Spleen (tissue), 7 donors: ENCODE measurements around the gene MME.

Experiments used
- CTCF ChIP-seq, 11 experiments: fragments of 200-600 bp in 7 of 11; fragments of 450-650 bp in 4 of 11; sonication (generic) in 4 of 11; IDR thresholded peaks in 8 of 11; conservative IDR thresholded peaks in 3 of 11; 1 replicate in 7 of 11; 2 replicates in 4 of 11; pipeline versions ENCODE4 v1.4.0 to v1.8.0; 2016 to 2021; ENCODE audit warnings: antibody characterized with exemption in 11 of 11, inconsistent platforms in 4 of 11, mild to moderate bottlenecking in 1 of 11
- POLR2A ChIP-seq, 3 donors: fragments of 450-650 bp; IDR thresholded peaks; one replicate each; pipeline ENCODE4 v1.5.1; 2017; ENCODE audit warnings: antibody characterized with exemption in 3 of 3, mild to moderate bottlenecking in 1 of 3
- POLR2AphosphoS5 ChIP-seq, 3 donors: sonication (generic); formaldehyde crosslinking; IDR thresholded peaks; one replicate each; pipeline ENCODE4 v1.5.1; 2017; ENCODE audit warnings: antibody characterized with exemption in 3 of 3
- donor health status: DM: no; HTN: no; CAD: no; lungs with moderate emphysema.
- donor health status: DM: no; HTN: no; CAD: no.
- donor health status: DM: no; HTN: no; CAD: no.

- TF ChIP-seq CTCF (IDR thresholded peaks at IDR 0.05 in 8 of 11, conservative IDR thresholded peaks at IDR 0.05 in 3 of 11): no peak
- no peak for TF ChIP-seq POLR2A (IDR thresholded peaks at IDR 0.05)
- TF ChIP-seq POLR2AphosphoS5 (IDR thresholded peaks at IDR 0.05): no peak
These were observed 30.2 kb upstream of the MME start for GRCh38 chr3:155049959-155050358.
